Keratinocyte (primary cell): ENCODE data around the gene LYVE1. TPM values are rescaled to one million over a fixed set of nuclear protein-coding genes. Genes with fewer than 3 reads are reported as not detected.

ENCODE experiments used
- DNase-seq: peaks from one replicate; pipeline ENCODE4 v3.0.0-alpha.2; 2011; ENCODE audit warnings: low read depth, missing footprints, low spot score
- FAIRE-seq: peaks from 2 replicates; lab custom pipeline; 2011; peaks lifted over from hg19 to GRCh38; lab: Jason Lieb, UNC
- H2AFZ ChIP-seq: 2 replicates; pipeline ENCODE4 v1.6.0; 2012; ENCODE audit warnings: low read length, control low read depth, inconsistent platforms; ENCODE audit not compliant: control insufficient read depth
- H3K27ac ChIP-seq: 2 replicates; pipeline ENCODE4 v1.5.1; 2011; ENCODE audit warnings: low read length; ENCODE audit not compliant: control insufficient read depth, insufficient read depth
- H3K27me3 ChIP-seq: 3 replicates; pipeline ENCODE4 v1.6.0; 2011; ENCODE audit warnings: low read length; ENCODE audit not compliant: control insufficient read depth, insufficient read depth; ENCODE audit errors: extremely low read depth
- H3K36me3 ChIP-seq, 2 experiments: 2 replicates in 1 of 2; 3 replicates in 1 of 2; pipeline ENCODE4 v1.5.1; 2011; ENCODE audit warnings: low read length in 2 of 2, mild to moderate bottlenecking in 1 of 2; ENCODE audit not compliant: control insufficient read depth in 2 of 2, insufficient read depth in 2 of 2; ENCODE audit errors: extremely low read depth in 1 of 2
- H3K4me1 ChIP-seq: 3 replicates; pipeline ENCODE4 v1.5.1; 2011; ENCODE audit warnings: low read length; ENCODE audit not compliant: control insufficient read depth, insufficient read depth; ENCODE audit errors: extremely low read depth
- H3K4me2 ChIP-seq: 3 replicates; pipeline ENCODE4 v1.6.0; 2011; ENCODE audit warnings: low read depth, low read length; ENCODE audit not compliant: control insufficient read depth, insufficient read depth; ENCODE audit errors: extremely low read depth
- H3K4me3 ChIP-seq, 3 experiments: fragments of 200-600 bp in 1 of 3; sonication (generic) in 1 of 3; 2 replicates in 2 of 3; 3 replicates in 1 of 3; pipeline ENCODE4 v1.5.1; 2011 to 2016; ENCODE audit warnings: low read length in 3 of 3, mild to moderate bottlenecking in 3 of 3, control low read depth in 2 of 3, inconsistent platforms in 1 of 3, low read depth in 1 of 3, mixed read lengths in 1 of 3, mixed run types in 1 of 3, moderate library complexity in 1 of 3; ENCODE audit not compliant: control insufficient read depth in 2 of 3, insufficient read depth in 2 of 3; ENCODE audit errors: extremely low read depth in 1 of 3
- H3K79me2 ChIP-seq: 2 replicates; pipeline ENCODE4 v1.6.0; 2012; ENCODE audit warnings: low read length; ENCODE audit not compliant: control insufficient read depth, insufficient read depth
- H3K9ac ChIP-seq: 3 replicates; pipeline ENCODE4 v1.6.0; 2011; ENCODE audit warnings: low read length; ENCODE audit not compliant: control insufficient read depth, insufficient read depth; ENCODE audit errors: extremely low read depth
- H3K9me1 ChIP-seq: 3 replicates; pipeline ENCODE4 v1.6.0; 2011; ENCODE audit warnings: low read length; ENCODE audit not compliant: control insufficient read depth, insufficient read depth; ENCODE audit errors: extremely low read depth
- H3K9me3 ChIP-seq: 2 replicates; pipeline ENCODE4 v1.5.1; 2012; ENCODE audit warnings: low read depth, low read length; ENCODE audit not compliant: control insufficient read depth
- H4K20me1 ChIP-seq: 3 replicates; pipeline ENCODE4 v1.6.0; 2011; ENCODE audit warnings: low read length; ENCODE audit not compliant: control insufficient read depth, insufficient read depth; ENCODE audit errors: extremely low read depth
- EZH2 ChIP-seq: IDR thresholded peaks from one replicate; pipeline ENCODE4 v1.6.1; 2012; ENCODE audit warnings: inconsistent platforms, mild to moderate bottlenecking, low read length, moderate library complexity
- dilution Hi-C: fragments of 300-500 bp; cut with MboI; formaldehyde crosslinking; loops from one replicate; pipeline ENCODE4 v1.7.0; 2020; ENCODE audit warnings: low sequenced_read_pairs; ENCODE audit not compliant: extremely low pct_ligation_motif_present
- polyA plus RNA-seq, 5 experiments: library from polyadenylated mRNA; depleted of rRNA in 3 of 5; stranded (reverse) in 3 of 5; stranded (forward) in 1 of 5; unstranded in 1 of 5; fragments of >200 nt; gene quantifications; 1 replicate in 1 of 5; 2 replicates in 3 of 5; 3 replicates in 1 of 5; pipeline versions ENCODE4 v1.2.1 to v1.2.3, GENCODE V29; 2011 to 2012; ENCODE audit warnings: missing spikeins in 2 of 5, low read depth in 1 of 5, low replicate concordance in 1 of 5
- TF ChIP-seq, protein P1 (sequence below), 3 experiments: IDR thresholded peaks in 1 of 3; conservative IDR thresholded peaks in 1 of 3; optimal IDR thresholded peaks in 1 of 3; 2 replicates in 2 of 3; 3 replicates in 1 of 3; pipeline versions ENCODE3 to v1.5.1; 2011; ENCODE audit warnings: low read length in 3 of 3, mild to moderate bottlenecking in 3 of 3, moderate library complexity in 2 of 3, control low read depth in 1 of 3, inconsistent platforms in 1 of 3; ENCODE audit not compliant: insufficient read depth in 2 of 3; ENCODE audit errors: extremely low read depth in 1 of 3

LYVE1 gene
- polyA plus RNA-seq, 1 donor (not counting 4 experiments of a cell fraction or from before 2014, with no cell fraction given): not detected

DNA sequence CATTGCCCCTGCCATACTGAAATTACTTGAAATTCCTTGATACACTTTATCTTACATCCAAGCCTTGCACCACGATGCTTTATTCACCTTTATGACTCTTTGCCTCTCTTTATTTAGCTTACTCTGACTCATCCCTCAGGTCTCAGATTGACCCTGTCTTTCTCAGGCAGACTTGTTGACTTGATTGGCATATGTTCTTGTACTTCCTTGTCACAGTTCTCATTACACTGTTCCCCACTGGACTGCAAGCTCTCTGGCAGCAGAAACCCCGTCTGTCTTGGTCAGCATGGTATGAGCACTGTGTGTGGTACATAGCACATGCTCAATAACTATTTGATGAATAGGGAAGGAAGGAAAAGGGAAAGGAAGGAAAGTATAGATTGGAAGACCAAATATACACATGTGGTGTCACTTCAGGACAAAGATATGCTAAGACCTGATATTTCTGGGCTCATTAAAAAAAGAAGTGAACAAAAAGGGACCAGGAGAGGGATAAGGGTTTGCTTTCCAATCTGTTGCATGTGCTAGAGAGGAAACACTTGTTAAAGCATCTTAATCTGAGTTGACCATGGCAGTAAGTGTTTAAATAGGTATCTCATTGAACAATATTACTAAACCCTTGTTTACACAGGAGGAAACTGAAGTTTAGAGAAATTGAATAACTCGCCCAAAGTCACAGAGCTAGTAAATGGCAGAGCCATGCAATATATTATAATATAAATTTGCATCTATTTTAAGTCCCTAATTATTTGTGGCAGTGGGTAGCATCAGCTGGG is 7.2 kb downstream of the LYVE1 start:
- no peaks in the 10 kb centered on the region for H3K27me3 ChIP-seq
- no peak for TF ChIP-seq EZH2
- TF ChIP-seq, protein P1, sequence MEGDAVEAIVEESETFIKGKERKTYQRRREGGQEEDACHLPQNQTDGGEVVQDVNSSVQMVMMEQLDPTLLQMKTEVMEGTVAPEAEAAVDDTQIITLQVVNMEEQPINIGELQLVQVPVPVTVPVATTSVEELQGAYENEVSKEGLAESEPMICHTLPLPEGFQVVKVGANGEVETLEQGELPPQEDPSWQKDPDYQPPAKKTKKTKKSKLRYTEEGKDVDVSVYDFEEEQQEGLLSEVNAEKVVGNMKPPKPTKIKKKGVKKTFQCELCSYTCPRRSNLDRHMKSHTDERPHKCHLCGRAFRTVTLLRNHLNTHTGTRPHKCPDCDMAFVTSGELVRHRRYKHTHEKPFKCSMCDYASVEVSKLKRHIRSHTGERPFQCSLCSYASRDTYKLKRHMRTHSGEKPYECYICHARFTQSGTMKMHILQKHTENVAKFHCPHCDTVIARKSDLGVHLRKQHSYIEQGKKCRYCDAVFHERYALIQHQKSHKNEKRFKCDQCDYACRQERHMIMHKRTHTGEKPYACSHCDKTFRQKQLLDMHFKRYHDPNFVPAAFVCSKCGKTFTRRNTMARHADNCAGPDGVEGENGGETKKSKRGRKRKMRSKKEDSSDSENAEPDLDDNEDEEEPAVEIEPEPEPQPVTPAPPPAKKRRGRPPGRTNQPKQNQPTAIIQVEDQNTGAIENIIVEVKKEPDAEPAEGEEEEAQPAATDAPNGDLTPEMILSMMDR (optimal IDR thresholded peaks at IDR 0.05 in 1 of 3, IDR thresholded peaks at IDR 0.05 in 1 of 3, conservative IDR thresholded peaks at IDR 0.05 in 1 of 3; ENCODE audit: extremely low read depth in 1 of 3, insufficient read depth in 2 of 3, low read length in 3 of 3): no peak
- no peak overlapping the region for H3K9ac ChIP-seq
- dilution Hi-C loops: no loop called here
- no peak overlapping the region for H2AFZ ChIP-seq
- peaks cover 2% of the 10 kb centered on the region for H3K4me1 ChIP-seq
- no peak overlapping the region for H3K4me3 ChIP-seq
- FAIRE-seq: no peak
- H3K9me3 ChIP-seq: no peaks in the 10 kb centered on the region
- H3K9me1 ChIP-seq: no peaks in the 10 kb centered on the region
- no peaks in the 10 kb centered on the region for H3K36me3 ChIP-seq
- H3K4me2 ChIP-seq: no peak overlapping the region
- H4K20me1 ChIP-seq: no peaks in the 10 kb centered on the region
- H3K79me2 ChIP-seq: no peaks in the 10 kb centered on the region
- no peak overlapping the region for H3K27ac ChIP-seq
- DNase-seq: no peak

DNA sequence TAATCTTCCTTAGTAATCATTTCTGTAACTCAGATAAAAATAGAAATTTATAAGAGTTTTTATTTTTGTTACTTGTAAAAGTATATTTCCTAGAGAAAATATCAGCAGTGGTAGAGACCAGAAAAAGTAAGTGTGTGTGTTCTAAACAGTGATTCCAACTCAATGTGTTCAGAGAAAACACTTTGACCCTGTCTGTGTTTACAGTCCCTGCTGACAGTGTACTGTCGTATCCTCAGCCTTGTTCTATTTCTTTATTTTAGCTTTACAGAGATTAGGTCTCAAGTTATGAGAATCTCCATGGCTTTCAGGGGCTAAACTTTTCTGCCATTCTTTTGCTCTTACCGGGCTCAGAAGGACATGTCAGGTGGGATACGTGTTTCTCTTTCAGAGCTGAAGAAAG is 10.2 kb downstream of the LYVE1 start:
- Histone ChIP-seq H3K9me3 (no peaks in the 10 kb centered on the region), H3K27me3 (no peaks in the 10 kb centered on the region), H3K36me3 (no peaks in the 10 kb centered on the region), H3K4me1 (peaks cover 2% of the 10 kb centered on the region), H3K27ac (no peak overlapping the region), H3K79me2 (no peaks in the 10 kb centered on the region), H3K9ac (no peak overlapping the region), H3K4me2 (no peak overlapping the region), H4K20me1 (no peaks in the 10 kb centered on the region), H2AFZ (no peak overlapping the region), H3K4me3 (no peak overlapping the region), H3K9me1 (no peaks in the 10 kb centered on the region)
- DNase-seq: no peak
- TF ChIP-seq, protein P1 (optimal IDR thresholded peaks at IDR 0.05 in 1 of 3, IDR thresholded peaks at IDR 0.05 in 1 of 3, conservative IDR thresholded peaks at IDR 0.05 in 1 of 3; ENCODE audit: extremely low read depth in 1 of 3, insufficient read depth in 2 of 3, low read length in 3 of 3): no peak
- no peak for TF ChIP-seq EZH2
- dilution Hi-C loops: no loop called here
- no peak for FAIRE-seq
